ENCODE measurements around the gene MMP10. TPM values are rescaled to one million over a fixed set of nuclear protein-coding genes. Genes with fewer than 3 reads are reported as not detected.

MMP10 gene
- total RNA-seq, 1 donor from 2014 or later = 0.32 TPM

DNA sequence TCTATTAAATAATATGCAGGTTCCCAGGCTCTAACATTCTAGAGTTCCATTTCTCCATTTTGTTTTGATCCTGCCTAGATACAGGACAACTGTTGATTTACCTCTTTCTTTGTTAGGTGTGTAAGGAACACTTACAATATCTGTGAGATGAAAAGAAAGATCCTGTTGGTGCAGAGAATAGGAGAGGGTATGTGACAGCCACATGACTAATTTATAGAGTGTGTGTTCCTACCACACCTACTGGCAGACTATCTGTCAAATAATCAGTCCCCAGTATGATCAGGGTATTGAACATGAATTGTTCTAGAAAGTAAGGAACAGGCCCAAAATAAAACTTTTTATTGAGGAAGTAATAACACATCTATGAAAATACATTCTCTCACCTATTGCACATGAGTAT is 10.2 kb downstream of the MMP10 start:
- H3K4me3 Mint-ChIP-seq = no peak overlapping the region
- no peak overlapping the region for H3K9ac ChIP-seq
- no peaks in the 10 kb centered on the region for H3F3A ChIP-seq (ENCODE audit: low read depth)
- H3K27me3 Mint-ChIP-seq (ENCODE audit: insufficient read depth, low read depth) = no peaks in the 10 kb centered on the region
- H3K9me3 Mint-ChIP-seq = no peaks in the 10 kb centered on the region
- no peak overlapping the region for H3K27ac Mint-ChIP-seq
- no peak for DNase-seq (ENCODE audit: low spot score)
- no peaks in the 10 kb centered on the region for H3K9me3 ChIP-seq (ENCODE audit: low read depth)
- H3K4me3 ChIP-seq = no peak overlapping the region
- no peaks in the 10 kb centered on the region for H3K36me3 Mint-ChIP-seq
- H3K27me3 ChIP-seq = no peaks in the 10 kb centered on the region
- no peak overlapping the region for H3K27ac ChIP-seq
- H4K20me1 ChIP-seq (ENCODE audit: low read depth) = no peaks in the 10 kb centered on the region
- no peak overlapping the region for H3K4me2 ChIP-seq
- no peak overlapping the region for H2AFZ ChIP-seq (replicated peaks)
- TF ChIP-seq EZH2 (IDR thresholded peaks at IDR 0.05) (no peak), EZH2phosphoT487 (IDR thresholded peaks at IDR 0.05) (no peak)
- TF ChIP-seq, protein P1, sequence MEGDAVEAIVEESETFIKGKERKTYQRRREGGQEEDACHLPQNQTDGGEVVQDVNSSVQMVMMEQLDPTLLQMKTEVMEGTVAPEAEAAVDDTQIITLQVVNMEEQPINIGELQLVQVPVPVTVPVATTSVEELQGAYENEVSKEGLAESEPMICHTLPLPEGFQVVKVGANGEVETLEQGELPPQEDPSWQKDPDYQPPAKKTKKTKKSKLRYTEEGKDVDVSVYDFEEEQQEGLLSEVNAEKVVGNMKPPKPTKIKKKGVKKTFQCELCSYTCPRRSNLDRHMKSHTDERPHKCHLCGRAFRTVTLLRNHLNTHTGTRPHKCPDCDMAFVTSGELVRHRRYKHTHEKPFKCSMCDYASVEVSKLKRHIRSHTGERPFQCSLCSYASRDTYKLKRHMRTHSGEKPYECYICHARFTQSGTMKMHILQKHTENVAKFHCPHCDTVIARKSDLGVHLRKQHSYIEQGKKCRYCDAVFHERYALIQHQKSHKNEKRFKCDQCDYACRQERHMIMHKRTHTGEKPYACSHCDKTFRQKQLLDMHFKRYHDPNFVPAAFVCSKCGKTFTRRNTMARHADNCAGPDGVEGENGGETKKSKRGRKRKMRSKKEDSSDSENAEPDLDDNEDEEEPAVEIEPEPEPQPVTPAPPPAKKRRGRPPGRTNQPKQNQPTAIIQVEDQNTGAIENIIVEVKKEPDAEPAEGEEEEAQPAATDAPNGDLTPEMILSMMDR (IDR thresholded peaks at IDR 0.05) = no peak
- no peaks in the 10 kb centered on the region for H3K79me2 ChIP-seq (ENCODE audit: low read depth)
- peaks cover 4% of the 10 kb centered on the region for H3K4me1 Mint-ChIP-seq
- peaks cover 4% of the 10 kb centered on the region for H3K4me1 ChIP-seq
- no peaks in the 10 kb centered on the region for H3K36me3 ChIP-seq

DNA sequence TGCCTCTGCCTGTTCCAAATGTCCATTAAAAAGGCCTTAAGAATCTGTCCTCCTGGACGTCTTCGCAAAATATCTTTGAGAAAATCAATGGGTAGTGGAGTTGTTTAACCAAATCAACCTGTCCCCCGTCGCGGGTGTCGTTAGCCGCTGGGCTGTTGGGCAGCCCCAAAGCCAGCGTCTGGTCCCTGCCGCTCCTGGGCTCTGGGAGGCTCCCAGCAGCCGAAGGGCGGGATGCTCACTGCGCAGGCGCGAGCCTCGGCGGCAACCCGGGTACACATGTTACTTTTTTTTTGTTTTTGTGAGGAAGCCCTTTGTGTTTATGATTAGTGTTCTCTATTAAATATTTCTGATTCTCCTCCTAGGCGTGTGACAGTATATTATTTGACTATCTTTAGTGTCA is 12.6 kb downstream of the MMP10 start:
- Histone ChIP-seq H3K4me2 (no peak overlapping the region), H3K36me3 (no peaks in the 10 kb centered on the region), H3K9ac (no peak overlapping the region), H2AFZ (replicated peaks) (no peak overlapping the region), H3K79me2 (ENCODE audit: low read depth) (no peaks in the 10 kb centered on the region), H3K4me3 (no peak overlapping the region), H3F3A (ENCODE audit: low read depth) (no peaks in the 10 kb centered on the region), H3K4me1 (peaks cover 4% of the 10 kb centered on the region), H3K27me3 (no peaks in the 10 kb centered on the region), H4K20me1 (ENCODE audit: low read depth) (no peaks in the 10 kb centered on the region), H3K27ac (no peak overlapping the region), H3K9me3 (ENCODE audit: low read depth) (no peaks in the 10 kb centered on the region)
- H3K4me3 Mint-ChIP-seq = no peak overlapping the region
- no peaks in the 10 kb centered on the region for H3K9me3 Mint-ChIP-seq
- H3K4me1 Mint-ChIP-seq = peaks cover 4% of the 10 kb centered on the region
- TF ChIP-seq, protein P1 (IDR thresholded peaks at IDR 0.05) = no peak
- no peak for TF ChIP-seq EZH2 (IDR thresholded peaks at IDR 0.05)
- TF ChIP-seq EZH2phosphoT487 (IDR thresholded peaks at IDR 0.05) = no peak
- no peaks in the 10 kb centered on the region for H3K36me3 Mint-ChIP-seq
- no peak overlapping the region for H3K27ac Mint-ChIP-seq
- H3K27me3 Mint-ChIP-seq (ENCODE audit: insufficient read depth, low read depth) = no peaks in the 10 kb centered on the region
- DNase-seq (ENCODE audit: low spot score) = no peak

DNA sequence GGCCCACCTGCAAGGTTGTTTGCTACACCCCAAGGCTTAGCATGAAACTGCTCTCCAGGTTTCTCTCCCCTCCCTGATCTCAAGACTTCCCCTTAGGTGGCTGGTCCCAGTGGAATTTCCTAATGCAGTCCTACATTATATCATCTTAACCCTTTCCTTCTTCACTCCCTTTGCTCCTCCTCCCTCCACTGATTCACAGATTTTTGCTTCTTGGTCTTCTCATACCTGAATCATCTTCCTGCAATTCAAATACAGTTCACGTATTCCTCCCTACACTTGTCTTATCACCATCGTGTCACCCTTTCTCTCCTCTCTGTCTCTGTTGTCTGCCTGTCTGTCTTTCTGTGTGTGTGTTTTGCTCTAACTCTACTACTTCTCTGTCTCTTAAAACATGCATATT is 17.0 kb downstream of the MMP10 start:
- H3K79me2 ChIP-seq (ENCODE audit: low read depth) = no peaks in the 10 kb centered on the region
- H3K36me3 ChIP-seq = no peaks in the 10 kb centered on the region
- H3K4me1 Mint-ChIP-seq = peaks cover 8% of the 10 kb centered on the region
- H3K27me3 Mint-ChIP-seq (ENCODE audit: insufficient read depth, low read depth) = no peaks in the 10 kb centered on the region
- H3K4me2 ChIP-seq = no peak overlapping the region
- TF ChIP-seq EZH2 (IDR thresholded peaks at IDR 0.05) (no peak), EZH2phosphoT487 (IDR thresholded peaks at IDR 0.05) (no peak)
- TF ChIP-seq, protein P1 (IDR thresholded peaks at IDR 0.05) = no peak
- H3K4me1 ChIP-seq = peaks cover 11% of the 10 kb centered on the region
- H3K4me3 Mint-ChIP-seq = no peak overlapping the region
- H3F3A ChIP-seq (ENCODE audit: low read depth) = no peaks in the 10 kb centered on the region
- H3K4me3 ChIP-seq = no peak overlapping the region
- no peak overlapping the region for H3K9ac ChIP-seq
- H2AFZ ChIP-seq (replicated peaks) = no peak overlapping the region
- no peaks in the 10 kb centered on the region for H3K9me3 ChIP-seq (ENCODE audit: low read depth)
- no peak for DNase-seq (ENCODE audit: low spot score)
- H3K9me3 Mint-ChIP-seq = no peaks in the 10 kb centered on the region
- H3K27me3 ChIP-seq = no peaks in the 10 kb centered on the region
- H3K36me3 Mint-ChIP-seq = no peaks in the 10 kb centered on the region
- no peak overlapping the region for H3K27ac Mint-ChIP-seq
- no peak overlapping the region for H3K27ac ChIP-seq
- H4K20me1 ChIP-seq (ENCODE audit: low read depth) = no peaks in the 10 kb centered on the region

Data from neural progenitor cell (in vitro differentiated cells).